Neural cell (in vitro differentiated cells): ENCODE measurements around the gene HBG1. TPM values are rescaled to one million over a fixed set of nuclear protein-coding genes. Genes with fewer than 3 reads are reported as not detected.

Experiments used
- H2AFZ ChIP-seq: fragments of 200-600, 300-800 bp; sonication (generic), shearing (Covaris generic); 2 replicates; pipeline ENCODE4 v1.6.0; 2014; ENCODE audit warnings: low read depth, mild to moderate bottlenecking, antibody characterized with exemption, low read length, moderate library complexity
- H3F3A ChIP-seq: fragments of 200-600 bp; shearing (Covaris generic); 2 replicates; pipeline ENCODE4 v1.6.1; 2016; ENCODE audit warnings: mild to moderate bottlenecking, moderate library complexity, mixed read lengths, antibody characterized with exemption, low read length; ENCODE audit not compliant: insufficient read depth, poor library complexity, severe bottlenecking
- H3K27ac ChIP-seq: fragments of 200-600, 300-800 bp; sonication (generic), shearing (Covaris generic); 2 replicates; pipeline ENCODE4 v1.5.1; 2014; ENCODE audit warnings: mild to moderate bottlenecking, low read length, moderate library complexity
- H3K27me3 ChIP-seq: fragments of 300-800, 200-600 bp; sonication (generic), shearing (Covaris generic); 2 replicates; pipeline ENCODE4 v1.6.0; 2014; ENCODE audit warnings: mild to moderate bottlenecking, low read depth, low read length, moderate library complexity; ENCODE audit not compliant: insufficient read depth
- H3K36me3 ChIP-seq: fragments of 300-800, 200-600 bp; sonication (generic), shearing (Covaris generic); 2 replicates; pipeline ENCODE4 v1.5.1; 2014; ENCODE audit warnings: mild to moderate bottlenecking, antibody characterized with exemption, low read length, moderate library complexity; ENCODE audit not compliant: insufficient read depth
- H3K4me2 ChIP-seq: fragments of 300-800, 200-600 bp; sonication (generic), shearing (Covaris generic); 2 replicates; pipeline ENCODE4 v1.6.0; 2014; ENCODE audit warnings: mild to moderate bottlenecking, low read length
- H3K4me3 ChIP-seq: fragments of 300-800, 200-600 bp; sonication (generic), shearing (Covaris generic); 2 replicates; pipeline ENCODE4 v1.5.1; 2014; ENCODE audit warnings: mild to moderate bottlenecking, low read length, moderate library complexity
- H3K79me2 ChIP-seq: fragments of 200-600 bp; shearing (Covaris generic); replicated peaks from 2 replicates; pipeline ENCODE4 v1.6.0; 2014; ENCODE audit warnings: mild to moderate bottlenecking, low read length, moderate library complexity; ENCODE audit not compliant: insufficient read depth
- H3K9ac ChIP-seq: fragments of 300-800, 200-600 bp; sonication (generic), shearing (Covaris generic); 2 replicates; pipeline ENCODE4 v1.6.1; 2016; ENCODE audit warnings: mild to moderate bottlenecking, low read length, mixed read lengths
- H3K9me2 ChIP-seq: fragments of 200-600 bp; shearing (Covaris generic); 2 replicates; pipeline ENCODE4 v1.6.1; 2016; ENCODE audit warnings: mild to moderate bottlenecking, low read length, mixed read lengths; ENCODE audit not compliant: insufficient read depth
- H3K9me3 ChIP-seq: fragments of 200-600, 300-800 bp; sonication (generic), shearing (Covaris generic); 2 replicates; pipeline ENCODE4 v1.6.1; 2016; ENCODE audit warnings: mild to moderate bottlenecking, mixed run types, low read length, moderate library complexity, mixed read lengths
- H4K20me1 ChIP-seq: fragments of 200-600 bp; shearing (Covaris generic); 2 replicates; pipeline ENCODE4 v1.6.1; 2016; ENCODE audit warnings: mild to moderate bottlenecking, mixed run types; ENCODE audit not compliant: insufficient read depth
- EP300 ChIP-seq: fragments of 450-650 bp; conservative IDR thresholded peaks from 2 replicates; pipeline ENCODE4 v1.6.1; 2014; ENCODE audit warnings: antibody characterized with exemption, mild to moderate bottlenecking, moderate library complexity; ENCODE audit not compliant: poor library complexity, severe bottlenecking
- EZH2 ChIP-seq: fragments of 200-600, 300-800 bp; shearing (Covaris generic), sonication (generic); IDR thresholded peaks from 2 replicates; pipeline ENCODE4 v1.6.1; 2014; ENCODE audit warnings: antibody characterized with exemption, low read length, borderline replicate concordance, mild to moderate bottlenecking; ENCODE audit not compliant: insufficient read depth, poor library complexity, severe bottlenecking
- MXI1 ChIP-seq: fragments of 450-650 bp; conservative IDR thresholded peaks from 2 replicates; pipeline ENCODE4 v1.6.1; 2014; ENCODE audit warnings: antibody characterized with exemption, mild to moderate bottlenecking; ENCODE audit not compliant: poor library complexity, severe bottlenecking
- POLR2AphosphoS5 ChIP-seq: IDR thresholded peaks from 2 replicates; pipeline ENCODE4 v1.6.1; 2012
- RAD21 ChIP-seq: fragments of 450-650 bp; conservative IDR thresholded peaks from 2 replicates; pipeline ENCODE4 v1.6.1; 2014; ENCODE audit warnings: antibody characterized with exemption, mild to moderate bottlenecking, moderate library complexity
- SMC3 ChIP-seq: fragments of 450-650 bp; conservative IDR thresholded peaks from 2 replicates; pipeline ENCODE4 v1.6.1; 2014; ENCODE audit warnings: antibody characterized with exemption, mild to moderate bottlenecking, moderate library complexity; ENCODE audit not compliant: poor library complexity
- TAF1 ChIP-seq: IDR thresholded peaks from 2 replicates; pipeline ENCODE4 v1.6.1; 2012; ENCODE audit warnings: low read depth
- polyA plus RNA-seq: library from polyadenylated mRNA; depleted of rRNA; stranded (reverse); fragments of >200 nt; gene quantifications from 2 replicates; pipeline ENCODE4 v1.2.3, GENCODE V29; 2014
- TF ChIP-seq, protein P1 (sequence below): fragments of 450-650 bp; IDR thresholded peaks from 2 replicates; pipeline ENCODE4 v1.5.1; 2014; ENCODE audit warnings: antibody characterized with exemption, mild to moderate bottlenecking, moderate library complexity; ENCODE audit not compliant: poor library complexity, severe bottlenecking
- TF ChIP-seq, protein P2 (sequence below): IDR thresholded peaks from 2 replicates; pipeline ENCODE4 v1.6.1; 2012; ENCODE audit warnings: borderline replicate concordance

The HBG1 gene
- polyA plus RNA-seq, 1 donor from 2014 or later, result not detected

GRCh38 chr11:5238486-5238885 lies 11.2 kb downstream of the HBG1 start:
- no peak overlapping the region for H3K4me3 ChIP-seq
- no peak overlapping the region for H2AFZ ChIP-seq
- H4K20me1 ChIP-seq, result no peaks in the 10 kb centered on the region
- H3K79me2 ChIP-seq, result no peaks in the 10 kb centered on the region
- no peak overlapping the region for H3K27ac ChIP-seq
- H3K9me2 ChIP-seq, result no peaks in the 10 kb centered on the region
- H3K9ac ChIP-seq, result no peak overlapping the region
- no peak overlapping the region for H3K4me2 ChIP-seq
- no peaks in the 10 kb centered on the region for H3F3A ChIP-seq
- H3K9me3 ChIP-seq, result no peaks in the 10 kb centered on the region
- TF ChIP-seq POLR2AphosphoS5, result no peak
- H3K27me3 ChIP-seq, result no peaks in the 10 kb centered on the region
- H3K36me3 ChIP-seq, result no peaks in the 10 kb centered on the region

DNA sequence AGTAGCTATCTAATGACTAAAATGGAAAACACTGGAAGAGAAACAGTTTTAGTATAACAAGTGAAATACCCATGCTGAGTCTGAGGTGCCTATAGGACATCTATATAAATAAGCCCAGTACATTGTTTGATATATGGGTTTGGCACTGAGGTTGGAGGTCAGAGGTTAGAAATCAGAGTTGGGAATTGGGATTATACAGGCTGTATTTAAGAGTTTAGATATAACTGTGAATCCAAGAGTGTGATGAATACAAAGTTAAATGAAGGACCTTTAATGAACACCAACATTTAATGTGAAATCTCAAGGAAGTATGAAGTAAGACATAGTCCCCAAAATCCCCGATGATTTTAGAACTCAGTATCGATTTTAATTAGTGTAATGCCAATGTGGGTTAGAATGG lies 12.2 kb downstream of the HBG1 start:
- Histone ChIP-seq H3K4me3 (no peak overlapping the region), H3K79me2 (no peaks in the 10 kb centered on the region), H4K20me1 (no peaks in the 10 kb centered on the region)

More for the DNA sequence above, 12.2 kb downstream of the HBG1 start:
- no peak for TF ChIP-seq EP300
- TF ChIP-seq, protein P1, sequence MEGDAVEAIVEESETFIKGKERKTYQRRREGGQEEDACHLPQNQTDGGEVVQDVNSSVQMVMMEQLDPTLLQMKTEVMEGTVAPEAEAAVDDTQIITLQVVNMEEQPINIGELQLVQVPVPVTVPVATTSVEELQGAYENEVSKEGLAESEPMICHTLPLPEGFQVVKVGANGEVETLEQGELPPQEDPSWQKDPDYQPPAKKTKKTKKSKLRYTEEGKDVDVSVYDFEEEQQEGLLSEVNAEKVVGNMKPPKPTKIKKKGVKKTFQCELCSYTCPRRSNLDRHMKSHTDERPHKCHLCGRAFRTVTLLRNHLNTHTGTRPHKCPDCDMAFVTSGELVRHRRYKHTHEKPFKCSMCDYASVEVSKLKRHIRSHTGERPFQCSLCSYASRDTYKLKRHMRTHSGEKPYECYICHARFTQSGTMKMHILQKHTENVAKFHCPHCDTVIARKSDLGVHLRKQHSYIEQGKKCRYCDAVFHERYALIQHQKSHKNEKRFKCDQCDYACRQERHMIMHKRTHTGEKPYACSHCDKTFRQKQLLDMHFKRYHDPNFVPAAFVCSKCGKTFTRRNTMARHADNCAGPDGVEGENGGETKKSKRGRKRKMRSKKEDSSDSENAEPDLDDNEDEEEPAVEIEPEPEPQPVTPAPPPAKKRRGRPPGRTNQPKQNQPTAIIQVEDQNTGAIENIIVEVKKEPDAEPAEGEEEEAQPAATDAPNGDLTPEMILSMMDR, result no peak
- TF ChIP-seq EZH2, result no peak
- TF ChIP-seq TAF1, result no peak
- TF ChIP-seq, protein P2, sequence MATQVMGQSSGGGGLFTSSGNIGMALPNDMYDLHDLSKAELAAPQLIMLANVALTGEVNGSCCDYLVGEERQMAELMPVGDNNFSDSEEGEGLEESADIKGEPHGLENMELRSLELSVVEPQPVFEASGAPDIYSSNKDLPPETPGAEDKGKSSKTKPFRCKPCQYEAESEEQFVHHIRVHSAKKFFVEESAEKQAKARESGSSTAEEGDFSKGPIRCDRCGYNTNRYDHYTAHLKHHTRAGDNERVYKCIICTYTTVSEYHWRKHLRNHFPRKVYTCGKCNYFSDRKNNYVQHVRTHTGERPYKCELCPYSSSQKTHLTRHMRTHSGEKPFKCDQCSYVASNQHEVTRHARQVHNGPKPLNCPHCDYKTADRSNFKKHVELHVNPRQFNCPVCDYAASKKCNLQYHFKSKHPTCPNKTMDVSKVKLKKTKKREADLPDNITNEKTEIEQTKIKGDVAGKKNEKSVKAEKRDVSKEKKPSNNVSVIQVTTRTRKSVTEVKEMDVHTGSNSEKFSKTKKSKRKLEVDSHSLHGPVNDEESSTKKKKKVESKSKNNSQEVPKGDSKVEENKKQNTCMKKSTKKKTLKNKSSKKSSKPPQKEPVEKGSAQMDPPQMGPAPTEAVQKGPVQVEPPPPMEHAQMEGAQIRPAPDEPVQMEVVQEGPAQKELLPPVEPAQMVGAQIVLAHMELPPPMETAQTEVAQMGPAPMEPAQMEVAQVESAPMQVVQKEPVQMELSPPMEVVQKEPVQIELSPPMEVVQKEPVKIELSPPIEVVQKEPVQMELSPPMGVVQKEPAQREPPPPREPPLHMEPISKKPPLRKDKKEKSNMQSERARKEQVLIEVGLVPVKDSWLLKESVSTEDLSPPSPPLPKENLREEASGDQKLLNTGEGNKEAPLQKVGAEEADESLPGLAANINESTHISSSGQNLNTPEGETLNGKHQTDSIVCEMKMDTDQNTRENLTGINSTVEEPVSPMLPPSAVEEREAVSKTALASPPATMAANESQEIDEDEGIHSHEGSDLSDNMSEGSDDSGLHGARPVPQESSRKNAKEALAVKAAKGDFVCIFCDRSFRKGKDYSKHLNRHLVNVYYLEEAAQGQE, result no peak
- TF ChIP-seq RAD21, result no peak
- no peak for TF ChIP-seq SMC3
- no peak for TF ChIP-seq MXI1
- TF ChIP-seq POLR2AphosphoS5, result no peak
- H3K36me3 ChIP-seq, result no peaks in the 10 kb centered on the region
- no peak overlapping the region for H3K4me2 ChIP-seq
- no peaks in the 10 kb centered on the region for H3K9me2 ChIP-seq
- H3F3A ChIP-seq, result no peaks in the 10 kb centered on the region
- no peak overlapping the region for H3K9ac ChIP-seq
- H3K9me3 ChIP-seq, result no peaks in the 10 kb centered on the region
- no peak overlapping the region for H2AFZ ChIP-seq
- no peaks in the 10 kb centered on the region for H3K27me3 ChIP-seq
- no peak overlapping the region for H3K27ac ChIP-seq
